ENCODE results near the gene RAC2.
A peak's percentile ranks its signal among the peaks of the same experiment; 100 is the strongest.

The RAC2 gene

DNA sequence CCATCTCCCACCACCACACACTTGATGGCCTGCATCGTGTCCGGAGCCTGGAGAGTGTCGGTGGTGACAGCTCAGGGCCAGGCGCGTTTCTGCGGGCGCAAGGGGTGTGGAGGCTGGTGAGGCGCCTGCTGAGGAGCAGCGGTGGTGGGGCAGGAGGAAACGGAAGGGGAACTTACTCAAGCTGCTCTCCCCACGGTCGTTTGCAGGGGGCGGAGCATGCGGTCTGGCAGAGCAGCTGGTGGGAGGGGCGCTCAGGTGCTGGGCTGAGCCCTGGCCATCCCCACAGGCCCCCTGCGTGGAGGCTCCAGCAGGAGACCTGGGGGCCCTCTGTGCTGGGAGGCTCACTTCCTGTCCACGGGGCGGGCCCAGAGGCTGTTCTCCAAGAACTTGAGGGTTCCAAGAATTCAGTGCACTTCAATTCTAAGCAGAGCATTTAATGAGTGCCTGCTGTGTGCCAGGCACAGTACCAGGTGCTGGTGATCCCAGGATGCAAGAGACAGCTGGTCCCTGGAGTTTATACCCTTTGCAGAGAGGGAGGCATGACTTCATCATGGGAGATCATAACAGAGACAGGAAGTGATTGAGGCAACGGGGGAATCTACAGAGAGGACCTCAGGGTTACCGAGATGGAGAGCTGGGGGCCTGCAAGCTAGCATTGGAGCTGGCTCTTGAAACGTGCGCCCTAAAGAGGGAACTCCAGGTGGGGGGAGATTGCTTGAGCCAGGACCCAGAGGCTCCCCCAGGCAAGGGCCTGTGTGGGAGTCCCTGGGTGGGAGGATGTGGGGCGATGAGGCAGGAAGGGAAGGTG lies at the start of gene RAC2:
TSS of gene RAC2 (minus strand) at position 156 of the 808 bp plus-strand sequence. CDS start at position 35, 121 bp downstream.
- in situ Hi-C loops (cut with HindIII; ENCODE audit: low sequenced_read_pairs), result no loop called here
- DNase-seq (ENCODE audit: low read depth, low spot score), result peak; percentile 55
- TF ChIP-seq, protein P1, sequence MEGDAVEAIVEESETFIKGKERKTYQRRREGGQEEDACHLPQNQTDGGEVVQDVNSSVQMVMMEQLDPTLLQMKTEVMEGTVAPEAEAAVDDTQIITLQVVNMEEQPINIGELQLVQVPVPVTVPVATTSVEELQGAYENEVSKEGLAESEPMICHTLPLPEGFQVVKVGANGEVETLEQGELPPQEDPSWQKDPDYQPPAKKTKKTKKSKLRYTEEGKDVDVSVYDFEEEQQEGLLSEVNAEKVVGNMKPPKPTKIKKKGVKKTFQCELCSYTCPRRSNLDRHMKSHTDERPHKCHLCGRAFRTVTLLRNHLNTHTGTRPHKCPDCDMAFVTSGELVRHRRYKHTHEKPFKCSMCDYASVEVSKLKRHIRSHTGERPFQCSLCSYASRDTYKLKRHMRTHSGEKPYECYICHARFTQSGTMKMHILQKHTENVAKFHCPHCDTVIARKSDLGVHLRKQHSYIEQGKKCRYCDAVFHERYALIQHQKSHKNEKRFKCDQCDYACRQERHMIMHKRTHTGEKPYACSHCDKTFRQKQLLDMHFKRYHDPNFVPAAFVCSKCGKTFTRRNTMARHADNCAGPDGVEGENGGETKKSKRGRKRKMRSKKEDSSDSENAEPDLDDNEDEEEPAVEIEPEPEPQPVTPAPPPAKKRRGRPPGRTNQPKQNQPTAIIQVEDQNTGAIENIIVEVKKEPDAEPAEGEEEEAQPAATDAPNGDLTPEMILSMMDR (IDR thresholded peaks at IDR 0.05; ENCODE audit: low read depth, low read length), result no peak
- peak within 1 kb of the TSS; percentile 39 for H3K4me3 ChIP-seq (ENCODE audit: low read depth, low read length)

- no peak for DNase-seq (ENCODE audit: low read depth, low spot score)
- in situ Hi-C loops (cut with HindIII; ENCODE audit: low sequenced_read_pairs), result no loop called here
- TF ChIP-seq, protein P1 (IDR thresholded peaks at IDR 0.05; ENCODE audit: low read depth, low read length), result no peak
- H3K4me3 ChIP-seq (ENCODE audit: low read depth, low read length), result no peak overlapping the region
These were observed 49.1 kb upstream of the RAC2 start for GRCh38 chr22:37293172-37293571.

DNA sequence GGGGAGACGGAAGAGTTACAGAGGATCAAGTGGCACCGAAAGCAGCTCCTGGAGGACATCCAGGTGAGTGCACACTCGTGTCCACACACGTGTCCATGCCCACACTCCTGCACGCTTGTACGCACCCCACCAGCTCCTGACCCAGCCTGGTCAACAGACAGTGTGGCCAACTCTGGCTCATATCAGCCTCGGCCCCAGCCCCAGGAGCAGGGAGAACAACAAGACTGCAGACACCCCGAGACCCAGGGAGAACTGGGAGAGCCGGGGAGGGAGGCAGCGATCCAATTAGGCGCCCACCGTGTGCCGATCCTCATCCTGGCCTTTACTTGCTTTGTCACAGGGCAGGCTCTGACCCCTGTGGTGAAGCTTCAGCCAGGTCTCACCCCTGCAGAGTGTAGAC lies 48.6 kb upstream of the RAC2 start:
- in situ Hi-C loops (cut with HindIII; ENCODE audit: low sequenced_read_pairs), result no loop called here
- no peak overlapping the region for H3K4me3 ChIP-seq (ENCODE audit: low read depth, low read length)
- TF ChIP-seq, protein P1 (IDR thresholded peaks at IDR 0.05; ENCODE audit: low read depth, low read length), result no peak
- no peak for DNase-seq (ENCODE audit: low read depth, low spot score)

GRCh38 chr22:37291559-37292298 lies 47.7 kb upstream of the RAC2 start:
- H3K4me3 ChIP-seq (ENCODE audit: low read depth, low read length), result no peak overlapping the region
- DNase-seq (ENCODE audit: low read depth, low spot score), result no peak
- in situ Hi-C loops (cut with HindIII; ENCODE audit: low sequenced_read_pairs), result no loop called here
- TF ChIP-seq, protein P1 (IDR thresholded peaks at IDR 0.05; ENCODE audit: low read depth, low read length), result no peak

- in situ Hi-C loops (cut with HindIII; ENCODE audit: low sequenced_read_pairs), result no loop called here
- no peak for DNase-seq (ENCODE audit: low read depth, low spot score)
- TF ChIP-seq, protein P1 (IDR thresholded peaks at IDR 0.05; ENCODE audit: low read depth, low read length), result no peak
- no peak overlapping the region for H3K4me3 ChIP-seq (ENCODE audit: low read depth, low read length)
These were observed 46.7 kb upstream of the RAC2 start for GRCh38 chr22:37290737-37291136.

GRCh38 chr22:37289156-37289735 lies 45.2 kb upstream of the RAC2 start:
- H3K4me3 ChIP-seq (ENCODE audit: low read depth, low read length), result no peak overlapping the region
- in situ Hi-C loops (cut with HindIII; ENCODE audit: low sequenced_read_pairs), result no loop called here
- DNase-seq (ENCODE audit: low read depth, low spot score), result no peak
- TF ChIP-seq, protein P1 (IDR thresholded peaks at IDR 0.05; ENCODE audit: low read depth, low read length), result no peak
